ENCODE results near the gene ZNF682. TPM values are rescaled to one million over a fixed set of nuclear protein-coding genes. Genes with fewer than 3 reads are reported as not detected.

ZNF682 gene
- total RNA-seq, 1 donor from 2014 or later: 23.9 TPM

- no peak overlapping the region for H3K4me3 Mint-ChIP-seq (ENCODE audit: unreplicated experiment)
- DNase-seq: no peak
- H3K36me3 Mint-ChIP-seq (ENCODE audit: unreplicated experiment): peaks cover 5% of the 10 kb centered on the region
- TF ChIP-seq CTCF (IDR thresholded peaks at IDR 0.05; ENCODE audit: partially characterized antibody, unreplicated experiment): no peak
- peaks cover 10% of the 10 kb centered on the region for H3K4me1 Mint-ChIP-seq (ENCODE audit: low read depth, unreplicated experiment)
- no peaks in the 10 kb centered on the region for H3K27me3 Mint-ChIP-seq (ENCODE audit: unreplicated experiment)
- peaks cover 6% of the 10 kb centered on the region for H3K9me3 Mint-ChIP-seq (ENCODE audit: unreplicated experiment)
- H3K27ac Mint-ChIP-seq (ENCODE audit: unreplicated experiment): no peak overlapping the region
Observed at GRCh38 chr19:19955208-19955607, 84.1 kb downstream of the ZNF682 start.

Other genes starting within 250 kb of the ZNF682 start
- 39.0 TPM for gene ZNF506, start 217.8 kb downstream of the ZNF682 start, total RNA-seq (ENCODE audit: unreplicated experiment)
- gene ZNF253, start 173.6 kb downstream of the ZNF682 start, total RNA-seq (ENCODE audit: unreplicated experiment): 56.0 TPM
- 50.1 TPM for gene ZNF93, start 138.6 kb downstream of the ZNF682 start, total RNA-seq (ENCODE audit: unreplicated experiment)
- 47.2 TPM for gene ZNF90, start 38.5 kb upstream of the ZNF682 start, total RNA-seq (ENCODE audit: unreplicated experiment)
- gene ZNF486, start 127.7 kb upstream of the ZNF682 start, total RNA-seq (ENCODE audit: unreplicated experiment): 69.8 TPM